Daoy (cell line): ENCODE measurements around the gene ANAPC4. TPM values are rescaled to one million over a fixed set of nuclear protein-coding genes. Genes with fewer than 3 reads are reported as not detected.
"Not testable (repeated sequence)": the region's sequence is repeated elsewhere in the genome, so short reads cannot be mapped to it uniquely, and the experiment has no call there.

ENCODE experiments used
- DNase-seq: peaks from one replicate; pipeline ENCODE4 v3.0.0-alpha.2; 2015; ENCODE audit warnings: low read depth
- total RNA-seq: library from RNA; depleted of rRNA; stranded (reverse); fragments of >200 nt; shearing (Covaris generic); gene quantifications from 2 replicates; pipeline ENCODE4 v1.2.3, GENCODE V29; 2014; rRNA removed

Gene ANAPC4, protein sequence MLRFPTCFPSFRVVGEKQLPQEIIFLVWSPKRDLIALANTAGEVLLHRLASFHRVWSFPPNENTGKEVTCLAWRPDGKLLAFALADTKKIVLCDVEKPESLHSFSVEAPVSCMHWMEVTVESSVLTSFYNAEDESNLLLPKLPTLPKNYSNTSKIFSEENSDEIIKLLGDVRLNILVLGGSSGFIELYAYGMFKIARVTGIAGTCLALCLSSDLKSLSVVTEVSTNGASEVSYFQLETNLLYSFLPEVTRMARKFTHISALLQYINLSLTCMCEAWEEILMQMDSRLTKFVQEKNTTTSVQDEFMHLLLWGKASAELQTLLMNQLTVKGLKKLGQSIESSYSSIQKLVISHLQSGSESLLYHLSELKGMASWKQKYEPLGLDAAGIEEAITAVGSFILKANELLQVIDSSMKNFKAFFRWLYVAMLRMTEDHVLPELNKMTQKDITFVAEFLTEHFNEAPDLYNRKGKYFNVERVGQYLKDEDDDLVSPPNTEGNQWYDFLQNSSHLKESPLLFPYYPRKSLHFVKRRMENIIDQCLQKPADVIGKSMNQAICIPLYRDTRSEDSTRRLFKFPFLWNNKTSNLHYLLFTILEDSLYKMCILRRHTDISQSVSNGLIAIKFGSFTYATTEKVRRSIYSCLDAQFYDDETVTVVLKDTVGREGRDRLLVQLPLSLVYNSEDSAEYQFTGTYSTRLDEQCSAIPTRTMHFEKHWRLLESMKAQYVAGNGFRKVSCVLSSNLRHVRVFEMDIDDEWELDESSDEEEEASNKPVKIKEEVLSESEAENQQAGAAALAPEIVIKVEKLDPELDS
- 23.3 and 37.7 TPM in 2 replicates for total RNA-seq

DNA sequence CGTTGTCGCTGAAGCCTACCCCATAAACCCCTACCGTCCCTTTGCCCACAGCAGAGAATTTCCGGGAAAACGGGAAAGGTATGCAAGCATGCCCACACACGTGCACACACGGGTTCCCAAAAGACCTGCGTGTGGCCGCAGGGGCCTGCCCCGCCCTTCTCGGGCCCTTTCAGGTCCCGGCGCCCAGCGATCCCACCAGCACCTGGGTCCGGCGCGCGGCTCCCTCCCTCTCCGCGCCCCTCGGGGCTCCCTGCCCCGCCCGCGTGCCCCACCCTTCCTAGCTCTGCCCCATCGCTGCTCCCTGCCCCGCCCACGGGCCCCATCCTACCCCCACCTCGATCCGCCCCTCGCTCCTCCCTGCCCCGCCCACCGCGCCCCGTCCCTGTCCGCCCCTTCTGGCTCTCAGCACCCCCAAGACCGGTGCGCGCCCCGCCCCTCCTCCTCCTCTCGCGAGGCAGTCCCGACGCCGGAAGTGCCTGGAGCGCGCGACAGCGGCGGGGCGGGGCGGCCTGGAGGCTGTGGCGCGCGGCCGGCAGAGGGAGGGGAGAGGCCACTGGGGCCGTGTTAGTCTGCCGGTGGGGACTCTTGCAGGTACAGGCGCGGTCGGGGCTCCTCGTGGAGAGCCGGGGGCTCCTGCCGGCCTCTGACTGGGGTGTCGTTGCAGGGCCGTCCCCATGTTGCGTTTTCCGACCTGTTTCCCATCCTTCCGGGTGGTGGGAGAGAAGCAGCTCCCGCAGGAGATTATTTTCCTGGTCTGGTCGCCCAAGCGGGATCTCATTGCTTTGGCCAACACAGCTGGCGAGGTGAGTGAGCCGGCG, at the start of gene ANAPC4:
ANAPC4 (plus strand) TSS at position 510 of the 818 bp plus-strand sequence; CDS start at position 675, 165 bp downstream.
- peak; percentile 98 for DNase-seq

DNA sequence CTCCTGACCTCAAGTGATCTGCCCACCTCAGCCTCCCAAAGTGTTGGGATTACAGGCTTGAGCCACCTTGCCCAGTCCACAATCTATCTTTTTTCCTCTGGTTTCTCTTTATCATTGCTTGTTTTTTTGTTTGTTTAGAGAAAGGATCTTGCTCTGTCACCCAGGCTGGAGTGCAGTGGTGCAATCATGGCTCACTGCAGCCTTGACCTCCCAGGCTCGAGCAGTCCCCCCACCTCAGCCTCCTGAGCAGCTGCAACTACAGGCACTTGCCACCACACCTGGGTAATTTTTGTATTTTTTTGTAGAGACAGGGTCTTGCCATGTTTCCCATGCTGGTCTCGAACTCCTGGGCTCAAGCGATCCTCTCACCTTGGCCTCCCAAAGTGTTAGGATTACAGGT, 48.6 kb upstream of the ANAPC4 start:
- not testable (repeated sequence) for DNase-seq

DNA sequence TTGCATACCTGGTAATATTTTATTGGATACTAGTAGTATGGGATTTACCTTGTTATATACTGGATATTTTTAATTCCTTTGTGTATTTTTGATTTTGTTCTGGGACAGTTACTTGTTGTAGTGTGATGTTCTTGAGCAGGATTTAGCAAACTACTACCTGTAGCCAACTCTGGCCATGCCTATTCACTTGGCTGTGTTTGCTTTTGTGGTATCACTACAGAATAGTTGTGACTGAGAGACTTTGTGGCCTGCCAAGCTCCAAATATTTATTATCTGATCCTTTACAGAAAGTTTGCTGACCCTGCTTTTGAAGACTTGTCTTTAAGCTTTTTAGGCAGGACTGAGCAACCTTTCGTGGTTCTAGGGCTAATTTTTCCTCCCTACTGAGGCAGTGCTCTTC, 46.7 kb upstream of the ANAPC4 start:
- DNase-seq, result no peak

DNA sequence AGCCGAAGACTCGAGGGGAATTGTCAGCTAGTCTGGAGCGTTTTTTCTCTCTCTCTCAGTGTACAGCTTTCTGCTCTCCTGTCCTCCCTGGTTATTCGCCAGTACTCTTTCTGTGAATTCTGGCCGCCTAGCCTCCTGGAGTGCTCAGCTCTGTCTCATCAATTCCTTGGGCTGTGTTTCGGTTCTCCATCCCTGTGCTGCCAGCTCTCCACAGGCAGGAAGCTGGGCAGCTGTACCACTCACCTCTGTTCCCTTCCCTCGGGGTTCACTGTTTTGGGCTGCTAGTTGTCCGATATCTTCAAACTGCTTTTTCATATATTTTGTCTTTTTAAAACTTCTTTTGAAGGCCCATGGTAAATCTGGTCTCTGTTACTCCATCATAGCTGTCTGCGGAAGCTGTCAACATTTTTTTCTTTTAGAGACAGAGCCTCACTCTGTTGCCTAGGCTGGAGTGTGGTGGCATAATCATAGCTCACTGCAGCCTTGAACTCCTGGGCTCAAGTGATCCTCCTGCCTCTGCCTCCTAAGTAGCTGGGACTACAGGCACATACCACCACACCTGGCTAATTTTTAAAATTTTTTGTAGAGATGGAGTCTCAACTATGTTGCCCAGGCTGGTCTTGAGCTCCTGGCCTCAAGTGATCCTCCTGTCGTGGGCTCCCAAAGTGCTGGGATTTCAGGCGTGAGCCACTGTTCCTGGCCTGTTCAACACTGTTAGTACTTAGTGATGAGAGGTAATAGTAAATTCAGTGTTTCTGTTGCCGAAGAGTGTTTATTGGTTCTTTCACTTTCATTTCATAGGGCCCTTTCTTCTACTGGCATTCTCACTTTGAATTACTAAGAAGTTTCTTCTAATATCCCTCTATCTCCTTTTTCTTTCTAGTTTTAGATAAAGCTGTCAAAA, 45.9 kb upstream of the ANAPC4 start:
- DNase-seq, result no peak

DNA sequence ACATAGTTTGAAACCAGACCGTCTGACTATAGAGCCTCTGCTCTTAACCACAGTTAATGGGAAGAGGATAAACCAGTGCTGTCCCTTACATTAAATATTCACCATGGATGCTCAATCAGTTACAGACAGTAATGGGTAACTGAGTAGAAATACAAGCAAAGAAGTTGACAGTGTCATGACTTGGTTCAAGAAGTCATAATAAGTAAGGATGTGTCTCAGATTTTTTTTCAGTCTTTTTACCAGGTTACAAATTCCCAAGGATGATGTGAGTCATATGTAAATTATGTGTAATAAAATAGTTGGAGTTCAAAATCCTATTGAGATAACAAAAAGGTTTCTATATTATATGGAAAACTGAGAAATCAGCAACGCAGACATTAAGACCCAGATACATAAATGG, 33.4 kb upstream of the ANAPC4 start:
- no peak for DNase-seq

DNA sequence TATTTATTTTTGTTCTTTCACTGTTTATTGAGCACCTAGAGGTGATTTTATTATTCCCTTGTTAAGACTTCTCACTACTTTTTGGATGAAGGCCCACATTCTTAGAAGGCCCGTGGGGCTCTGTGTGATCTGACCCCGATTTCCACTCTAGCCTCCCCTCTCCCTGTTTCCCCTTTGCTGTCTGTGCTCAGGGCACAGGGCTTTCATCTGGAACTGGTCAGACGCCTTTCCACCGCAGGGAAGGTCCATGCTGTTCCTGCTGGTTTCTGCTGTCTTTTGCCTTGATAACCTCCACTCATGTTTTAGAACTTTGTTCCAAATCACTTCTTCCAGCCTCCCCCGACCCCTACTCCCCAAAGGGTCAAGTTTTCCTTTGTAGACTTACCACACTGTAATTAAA, 31.3 kb upstream of the ANAPC4 start:
- DNase-seq, result no peak

DNA sequence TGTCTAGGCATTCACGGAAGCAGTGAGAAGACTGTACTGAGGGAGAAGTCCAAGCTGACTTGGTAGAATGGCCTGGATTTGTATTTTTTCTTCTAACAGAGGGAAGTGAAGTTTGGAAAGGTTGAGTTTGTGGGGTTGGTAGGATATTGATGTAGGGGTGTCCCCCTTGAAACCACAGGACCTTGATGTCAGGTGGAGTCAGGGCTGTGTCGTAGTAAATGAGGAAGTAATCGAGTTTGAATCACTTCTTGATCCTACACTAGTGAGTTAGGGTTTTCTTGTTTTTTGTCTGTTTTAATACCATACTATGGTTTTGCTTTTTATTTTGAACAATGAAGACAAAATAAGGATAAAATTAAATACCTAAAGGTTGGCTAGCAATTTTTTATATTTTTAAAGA, 30.1 kb upstream of the ANAPC4 start:
- no peak for DNase-seq

DNA sequence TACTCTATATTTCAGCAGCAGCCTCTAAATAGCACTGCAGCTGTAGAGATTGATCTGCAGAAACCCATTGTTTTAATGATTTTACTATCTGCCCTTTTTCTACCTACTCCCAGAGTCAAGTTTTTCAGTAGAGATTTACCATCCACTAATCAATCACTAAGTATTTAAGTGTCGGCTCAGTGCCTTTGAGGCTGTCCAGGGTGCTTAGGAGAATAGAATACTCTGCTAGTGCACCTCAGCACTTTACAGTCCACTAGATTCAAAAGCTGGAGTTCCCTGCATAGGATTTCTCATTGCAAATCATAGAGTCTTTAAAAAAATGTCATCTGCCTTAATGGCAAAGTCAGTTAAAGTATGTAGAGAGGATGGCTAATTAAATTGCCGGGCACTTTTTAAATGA, 29.6 kb upstream of the ANAPC4 start:
- no peak for DNase-seq

DNA sequence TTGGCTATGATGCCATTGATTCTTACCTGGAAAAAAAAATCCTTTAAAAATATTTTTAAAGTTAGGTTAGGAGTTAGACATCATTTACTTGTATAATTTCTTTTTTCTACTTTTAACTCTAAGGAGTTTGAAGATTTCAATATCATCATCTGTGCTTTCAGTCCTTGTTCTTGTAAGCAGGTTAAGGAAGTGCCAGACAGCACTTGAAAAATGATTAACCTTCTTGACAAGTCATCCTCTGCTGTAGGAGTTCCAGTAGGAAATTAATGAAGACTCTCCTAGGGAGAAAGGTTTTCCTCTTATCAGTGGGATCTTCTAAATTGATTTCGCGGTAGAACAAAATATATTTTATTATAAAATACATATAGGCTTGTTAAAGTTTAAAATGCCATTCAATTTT, 29.1 kb upstream of the ANAPC4 start:
- DNase-seq, result no peak

DNA sequence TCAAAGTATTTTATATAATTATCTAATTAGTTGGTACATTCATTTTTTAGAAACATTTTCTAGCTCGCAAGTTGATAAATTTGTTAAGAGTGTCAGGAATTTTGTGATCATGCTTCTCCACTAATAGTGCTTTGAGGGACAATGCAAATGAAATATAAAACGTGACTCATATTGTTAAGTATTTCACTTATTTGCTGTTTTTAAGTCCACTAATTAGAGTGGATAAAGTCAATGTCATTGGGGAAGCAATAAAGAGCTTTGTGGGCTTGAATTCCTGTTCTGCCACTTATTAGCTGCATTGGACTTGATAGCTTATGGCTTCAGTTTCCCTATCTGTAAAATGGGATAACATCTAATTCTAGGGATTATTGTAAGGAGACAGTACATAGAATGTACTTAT, 26.5 kb upstream of the ANAPC4 start:
- DNase-seq, result no peak

DNA sequence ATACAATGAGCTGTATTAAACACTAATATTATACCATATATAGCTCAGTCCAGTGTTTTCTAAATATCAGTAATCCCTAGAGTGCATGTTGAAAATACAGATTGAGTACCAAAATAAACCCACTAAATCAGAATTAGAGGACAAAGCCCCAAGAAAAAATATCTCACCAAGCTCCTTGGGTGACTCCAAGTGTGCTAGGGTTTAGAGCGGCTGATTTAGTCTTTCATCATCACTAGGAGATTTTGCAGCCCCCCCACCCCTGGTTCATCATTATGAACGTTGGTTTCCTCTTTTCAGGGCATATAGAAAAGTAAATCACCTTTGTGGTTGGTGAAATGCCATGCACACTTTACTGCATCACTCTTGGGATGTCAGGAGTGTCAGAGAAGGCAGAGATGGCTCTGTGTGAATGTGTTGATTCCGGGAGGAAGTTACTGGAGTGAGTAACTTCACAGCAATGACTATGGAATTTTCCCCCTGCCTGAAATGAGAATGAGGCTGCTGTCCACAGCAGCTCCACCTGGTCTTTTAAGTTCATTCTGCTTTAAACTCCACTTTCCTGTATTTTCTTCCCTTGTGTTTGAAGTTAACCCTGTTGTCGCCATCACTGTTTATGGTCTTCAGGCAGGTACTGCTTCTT, 25.2 kb upstream of the ANAPC4 start:
- DNase-seq, result peak; percentile 55

DNA sequence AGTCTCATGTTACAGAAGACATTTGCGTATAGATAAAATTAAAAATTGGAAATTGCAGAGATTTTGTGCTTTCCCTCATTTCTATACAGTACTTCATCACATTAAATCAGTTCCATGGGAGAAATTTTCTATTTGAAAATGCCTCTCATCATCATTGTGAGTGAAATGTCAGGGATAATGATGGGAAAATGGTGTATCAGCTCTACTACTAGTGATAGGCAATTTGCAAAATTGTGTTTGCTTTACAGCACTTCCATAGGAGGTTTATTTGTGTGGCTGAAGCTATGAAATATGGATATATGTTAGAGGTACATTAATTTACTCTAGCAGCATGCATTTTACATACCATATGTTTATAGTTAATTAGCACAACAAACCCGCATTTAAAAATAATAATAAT, 21.0 kb upstream of the ANAPC4 start:
- no peak for DNase-seq

DNA sequence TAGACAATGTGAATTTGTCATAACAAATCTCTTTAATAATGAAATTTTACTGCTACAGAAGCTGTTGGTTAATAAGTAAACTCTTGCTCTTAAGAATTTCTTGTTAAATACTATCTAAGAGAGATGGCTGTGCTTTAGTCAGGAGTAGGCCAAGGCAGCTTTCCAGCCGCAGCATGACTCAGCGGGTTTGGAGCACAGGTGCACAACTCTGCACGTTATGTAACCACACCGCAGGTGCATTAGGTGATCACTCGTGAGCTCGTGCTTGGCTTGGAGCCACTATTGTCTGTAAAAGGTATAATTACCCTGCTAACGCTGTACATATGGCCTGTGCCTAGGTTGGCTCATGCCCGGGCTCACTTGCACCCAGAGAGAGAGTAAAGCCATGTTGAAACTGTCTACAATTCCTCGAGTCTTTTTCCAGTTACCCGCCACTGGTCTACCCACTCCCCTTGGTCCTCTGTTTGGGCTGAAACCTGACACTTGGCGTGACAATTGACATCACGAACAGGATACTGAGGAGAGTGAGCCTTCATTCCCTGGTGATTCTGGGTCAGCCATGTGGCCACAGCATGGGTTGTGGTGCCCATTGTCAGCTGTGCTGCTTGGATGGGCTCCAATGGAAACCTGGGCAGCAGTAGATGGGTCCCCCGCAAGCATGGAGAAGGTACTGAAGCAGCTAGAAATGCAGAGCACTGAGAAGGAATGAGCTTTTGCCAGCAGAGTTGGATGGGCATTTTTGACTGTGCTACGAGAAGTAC, 18.4 kb upstream of the ANAPC4 start:
- no peak for DNase-seq

DNA sequence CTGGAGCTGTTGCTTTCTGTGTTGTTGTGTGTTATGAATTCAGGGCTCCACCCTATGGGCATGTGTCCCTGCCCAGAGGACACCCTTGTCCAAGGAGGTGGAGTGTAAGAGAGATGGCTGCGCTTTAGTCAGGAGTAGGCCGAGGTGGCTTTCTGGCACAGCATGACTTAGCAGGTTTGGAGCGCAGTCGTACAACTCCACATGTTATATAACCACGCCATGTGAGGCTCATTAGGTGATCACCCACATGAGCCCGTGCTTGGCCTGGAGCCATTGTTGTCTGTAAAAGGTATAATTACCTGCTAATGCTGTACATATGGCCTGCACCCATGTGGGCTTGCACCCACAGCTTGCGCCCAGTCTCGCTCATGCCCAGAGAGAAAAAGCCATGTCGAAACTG, 15.8 kb upstream of the ANAPC4 start:
- DNase-seq, result no peak

DNA sequence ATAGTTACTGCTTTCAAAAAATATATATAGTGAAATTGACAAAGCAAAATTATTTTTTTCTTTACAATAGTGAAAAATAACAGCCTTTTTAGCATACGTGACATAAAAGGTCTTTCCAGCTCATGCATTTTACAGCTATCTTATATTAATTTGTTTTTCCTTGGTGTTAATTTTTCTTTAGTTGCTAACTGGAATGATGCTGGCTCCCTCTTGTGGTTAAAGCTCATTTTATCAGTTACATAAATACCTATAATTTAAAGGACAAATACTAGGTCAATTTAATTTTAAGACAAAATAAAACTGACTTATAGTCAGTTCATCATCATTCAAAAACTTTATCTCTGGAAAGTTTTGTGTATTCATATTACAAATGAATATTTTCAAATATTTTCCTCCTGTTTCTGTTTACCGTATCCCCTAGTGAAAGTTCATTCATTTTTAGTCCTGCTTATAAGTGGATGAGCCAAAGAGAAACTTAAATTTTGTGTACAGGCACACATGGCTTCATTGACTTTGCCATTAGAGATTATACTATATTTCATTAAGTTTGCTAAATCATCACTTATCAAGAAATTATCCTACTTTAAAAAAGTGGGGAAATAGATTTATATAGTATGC, 9.9 kb upstream of the ANAPC4 start:
- DNase-seq, result peak; percentile 20

DNA sequence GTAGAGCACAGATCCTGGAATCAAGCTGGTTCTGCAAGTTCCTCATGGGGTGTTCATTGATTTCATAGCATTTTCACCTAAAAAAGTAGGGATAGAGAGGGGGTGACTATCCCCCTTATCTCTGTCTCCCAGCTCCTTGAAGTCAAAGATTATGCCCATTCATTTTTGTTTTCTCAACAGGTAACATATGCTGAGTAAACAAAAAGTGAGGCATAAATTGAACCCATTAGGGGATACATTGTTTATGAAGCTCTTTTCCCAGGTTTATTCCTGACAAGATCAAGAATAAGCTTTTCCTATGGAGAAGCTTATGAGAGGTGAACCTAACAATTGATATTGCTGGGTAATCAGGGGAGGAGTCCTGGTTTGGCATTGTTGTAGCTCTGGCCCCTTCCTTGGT, 9.2 kb upstream of the ANAPC4 start:
- DNase-seq, result no peak

DNA sequence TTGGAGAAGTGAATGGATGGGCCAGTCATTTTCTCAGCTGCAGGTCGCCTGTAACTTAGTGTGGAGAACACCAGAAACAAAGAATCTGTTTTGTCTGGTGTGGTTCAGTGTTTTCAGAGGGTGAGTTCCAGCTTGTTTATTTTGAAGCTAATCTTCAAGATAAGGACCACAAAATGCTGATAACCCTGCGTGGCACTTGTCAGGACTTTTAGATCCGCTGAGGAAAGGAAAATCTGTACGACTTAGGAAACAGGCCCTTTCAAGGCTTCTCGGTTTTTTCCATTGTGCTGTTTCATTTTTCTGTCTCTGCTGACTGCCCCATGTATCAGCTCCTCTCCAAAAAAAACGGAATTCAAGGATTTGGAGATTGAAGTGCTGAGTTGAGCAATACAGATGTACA, 8.7 kb upstream of the ANAPC4 start:
- no peak for DNase-seq

DNA sequence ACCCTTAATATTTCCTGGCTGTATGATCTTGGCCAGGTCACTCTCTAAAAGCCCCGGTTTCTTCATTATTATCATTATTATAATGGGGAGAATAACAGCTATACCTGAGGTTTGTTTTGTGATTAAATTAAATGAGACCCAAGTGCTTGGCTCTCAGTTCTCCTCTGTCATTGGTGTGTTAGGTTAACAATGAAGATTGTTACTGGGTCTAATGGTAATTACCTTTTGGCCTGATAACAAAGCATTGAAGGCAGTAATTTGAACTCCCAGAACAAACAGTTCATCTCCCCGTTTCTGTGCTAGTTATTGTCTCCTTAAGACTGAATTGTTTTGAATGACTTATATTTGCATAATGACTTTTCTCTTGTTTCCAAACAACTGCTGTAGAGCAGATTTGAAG, 6.8 kb upstream of the ANAPC4 start:
- DNase-seq, result no peak

DNA sequence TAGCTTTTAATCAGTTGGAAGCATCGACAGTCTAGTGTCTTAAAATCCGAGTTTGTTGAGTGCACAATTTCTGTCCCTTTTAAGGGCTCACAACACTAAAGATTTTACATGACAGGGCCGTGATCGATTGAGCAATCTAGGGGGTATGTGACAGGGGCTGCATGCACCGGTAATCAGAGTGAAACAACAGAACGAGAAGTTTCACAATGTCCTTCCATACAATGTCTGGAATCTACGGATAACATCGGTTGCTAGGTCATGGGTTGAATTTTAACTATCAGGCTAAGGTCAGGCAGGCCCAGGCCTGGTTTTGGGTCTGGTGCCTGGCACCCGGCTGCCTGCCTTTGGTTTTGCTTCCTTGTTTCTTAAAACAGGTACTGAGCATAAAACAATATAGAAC, 4.5 kb upstream of the ANAPC4 start:
- DNase-seq, result not testable (repeated sequence)
